ENCODE data around the gene SSNA1. TPM values are rescaled to one million over a fixed set of nuclear protein-coding genes. Genes with fewer than 3 reads are reported as not detected.

SSNA1 gene
- total and polyA plus RNA-seq, 9 of the 15 experiments (the other 6 are each of a cell fraction or from before 2014, with no cell fraction given): 1.9 to 130 (median 57.1) TPM

GRCh38 chr9:137162505-137163364 is 25.7 kb upstream of the SSNA1 start (continued):
- TF ChIP-seq CTCF (IDR thresholded peaks at IDR 0.05 in 2 of 3, conservative IDR thresholded peaks at IDR 0.05 in 1 of 3; ENCODE audit: insufficient read depth in 2 of 3, low read depth in 1 of 3, low read length in 3 of 3) (peak in 1 of 3 experiments; percentile 20; a peak in 1 of 6 replicates), TEAD2 (tag; IDR thresholded peaks at IDR 0.05) (no peak)

GRCh38 chr9:137163365-137163715 is 25.1 kb upstream of the SSNA1 start:
- in situ Hi-C loops (cut with MboI) (no loop called here), intact Hi-C loops (cut with micrococcal nuclease) (no loop called here)
- Histone ChIP-seq H3K36me3 (ENCODE audit: control insufficient read depth, insufficient read depth, low read length) (no peaks in the 10 kb centered on the region), H4K20me1 (replicated peaks; ENCODE audit: control insufficient read depth, insufficient read depth, low read length) (peaks cover 5% of the 10 kb centered on the region; the same call in 1 of the 2 replicates), H3K9me3 (replicated peaks; ENCODE audit: control insufficient read depth, insufficient read depth, low read depth, low read length) (no peaks in the 10 kb centered on the region), H3K27ac (ENCODE audit: extremely low read depth, low read depth, low read length) (no peak overlapping the region), H3K9ac (ENCODE audit: insufficient read depth in 1 of 2, low read depth in 2 of 2, low read length in 2 of 2) (peak overlapping the region in 1 of 2 experiments; percentile 83; a peak in 2 of 4 replicates), H3K9me1 (ENCODE audit: control insufficient read depth, insufficient read depth, low read length) (no peaks in the 10 kb centered on the region), H3K4me1 (replicated peaks in 1 of 2; ENCODE audit: control insufficient read depth in 2 of 2, insufficient read depth in 2 of 2, low read length in 2 of 2) (peaks cover 6 to 97% of the 10 kb centered on the region in 2 experiments; a peak in 4 of 5 replicates), H3K4me2 (ENCODE audit: insufficient read depth, low read length) (peak overlapping the region; percentile 63), H3K79me2 (ENCODE audit: control insufficient read depth, insufficient read depth, low read length) (no peaks in the 10 kb centered on the region), H3K27me3 (ENCODE audit: control insufficient read depth in 2 of 2, insufficient read depth in 2 of 2, low read length in 2 of 2) (peaks cover 19 to 29% of the 10 kb centered on the region in 2 experiments; a peak in 4 of 5 replicates), H3K4me3 (0 out of 2 replicates have a peak overlapping the region, but pooled peaks have one; percentile 10), H2AFZ (ENCODE audit: low read depth, low read length) (peak overlapping the region; percentile 72)
- POLR2A ChIA-PET: interaction anchor here (0.8 to 1.0 kb wide), 2 partner anchors 9 to 14 kb away, joined by 3 to 4 read pairs; partner anchors contain the start of gene TMEM210
- DNase-seq (ENCODE audit: extremely low read depth in 1 of 4, low spot score in 3 of 4) (peak; percentile 66 to 69 (median 68)), ATAC-seq (peak; percentile 65), FAIRE-seq (no peak)
- BruUV-seq (replicated peaks): no TSS peak
- CTCF ChIA-PET (ENCODE audit: low intra/inter-chr PET ratio): no interaction called here
- 36% methylated on average over 13 of the region's 26 CpGs for WGBS (ENCODE audit: insufficient coverage, low coverage, missing lambda C conversion rate)
- TF ChIP-seq MGA (IDR thresholded peaks at IDR 0.05) (no peak), HDAC8 (tag; IDR thresholded peaks at IDR 0.05) (no peak), ELF2 (CRISPR knock-in tag; IDR thresholded peaks at IDR 0.05) (no peak)
